KMS-11 (cell line): Measurements from ENCODE around the gene C2CD4C.

ENCODE experiments used
- H2AFZ ChIP-seq: fragments of 200-600 bp; sonication (generic); 2 replicates; pipeline ENCODE4 v1.6.1; 2016; ENCODE audit warnings: antibody characterized with exemption, mixed run types, low read depth
- H3K27ac ChIP-seq: fragments of 200-600 bp; sonication (generic); 2 replicates; pipeline ENCODE4 v1.6.1; 2016; ENCODE audit warnings: mild to moderate bottlenecking, mixed run types
- H3K27me3 ChIP-seq: fragments of 200-600 bp; sonication (generic); 2 replicates; pipeline ENCODE4 v1.6.1; 2017; ENCODE audit warnings: mild to moderate bottlenecking, low read depth, mixed run types, moderate library complexity; ENCODE audit not compliant: insufficient read depth
- H3K36me3 ChIP-seq: fragments of 200-600 bp; sonication (generic); 2 replicates; pipeline ENCODE4 v1.6.1; 2017; ENCODE audit warnings: mild to moderate bottlenecking, mixed run types; ENCODE audit not compliant: insufficient read depth
- H3K4me1 ChIP-seq: fragments of 200-600 bp; sonication (generic); 2 replicates; pipeline ENCODE4 v1.6.1; 2016; ENCODE audit warnings: mild to moderate bottlenecking, low read depth, mixed run types; ENCODE audit not compliant: poor library complexity, severe bottlenecking
- H3K4me2 ChIP-seq: fragments of 200-600 bp; sonication (generic); 2 replicates; pipeline ENCODE4 v1.7.0; 2016; ENCODE audit warnings: mild to moderate bottlenecking, mixed run types
- H3K4me3 ChIP-seq: fragments of 200-600 bp; sonication (generic); IDR thresholded peaks from 2 replicates; pipeline ENCODE4 v1.6.1; 2017; ENCODE audit warnings: low read depth, low read length, mixed read lengths; ENCODE audit not compliant: insufficient read depth
- H3K79me2 ChIP-seq: fragments of 200-600 bp; sonication (generic); 2 replicates; pipeline ENCODE4 v1.6.1; 2016; ENCODE audit warnings: low read depth, mixed run types; ENCODE audit not compliant: insufficient read depth
- H3K9ac ChIP-seq: fragments of 200-600 bp; sonication (generic); 2 replicates; pipeline ENCODE4 v1.6.1; 2016; ENCODE audit warnings: mild to moderate bottlenecking, mixed run types
- H4K20me1 ChIP-seq: fragments of 200-600 bp; sonication (generic); 2 replicates; pipeline ENCODE4 v1.6.1; 2016; ENCODE audit warnings: mild to moderate bottlenecking, mixed run types; ENCODE audit not compliant: insufficient read depth
- CTCF ChIP-seq: fragments of 200-600 bp; sonication (generic); conservative IDR thresholded peaks from 2 replicates; pipeline ENCODE4 v1.6.1; 2017; ENCODE audit warnings: low read depth, mild to moderate bottlenecking, antibody characterized with exemption, low read length, moderate library complexity, mixed read lengths

C2CD4C gene

GRCh38 chr19:418761-419671, 10.1 kb upstream of the C2CD4C start:
- no peak overlapping the region for H3K27ac ChIP-seq
- no peaks in the 10 kb centered on the region for H3K4me1 ChIP-seq
- H3K27me3 ChIP-seq, result peaks cover 75% of the 10 kb centered on the region
- no peak overlapping the region for H3K4me3 ChIP-seq
- no peaks in the 10 kb centered on the region for H3K36me3 ChIP-seq
- H3K4me2 ChIP-seq, result no peak overlapping the region
- no peak overlapping the region for H2AFZ ChIP-seq
- no peak for TF ChIP-seq CTCF
- no peak overlapping the region for H3K9ac ChIP-seq
- no peaks in the 10 kb centered on the region for H4K20me1 ChIP-seq
- no peaks in the 10 kb centered on the region for H3K79me2 ChIP-seq

- Histone ChIP-seq H3K4me3 (no peak overlapping the region), H3K79me2 (no peaks in the 10 kb centered on the region), H3K27me3 (peaks cover 74% of the 10 kb centered on the region), H2AFZ (no peak overlapping the region), H3K4me2 (no peak overlapping the region), H3K36me3 (no peaks in the 10 kb centered on the region), H3K27ac (no peak overlapping the region), H3K4me1 (no peaks in the 10 kb centered on the region), H4K20me1 (no peaks in the 10 kb centered on the region), H3K9ac (no peak overlapping the region)
- no peak for TF ChIP-seq CTCF
Observed at GRCh38 chr19:416416-416815, 7.5 kb upstream of the C2CD4C start.

- H3K4me3 ChIP-seq, result no peak overlapping the region
- H3K27ac ChIP-seq, result no peak overlapping the region
- H3K79me2 ChIP-seq, result no peaks in the 10 kb centered on the region
- H3K9ac ChIP-seq, result no peak overlapping the region
- no peak overlapping the region for H2AFZ ChIP-seq
- H3K4me2 ChIP-seq, result no peak overlapping the region
- H3K27me3 ChIP-seq, result peaks cover 70% of the 10 kb centered on the region
- no peaks in the 10 kb centered on the region for H3K36me3 ChIP-seq
- no peaks in the 10 kb centered on the region for H3K4me1 ChIP-seq
- H4K20me1 ChIP-seq, result no peaks in the 10 kb centered on the region
- TF ChIP-seq CTCF, result no peak
Observed at GRCh38 chr19:415292-415691, 6.3 kb upstream of the C2CD4C start.

DNA sequence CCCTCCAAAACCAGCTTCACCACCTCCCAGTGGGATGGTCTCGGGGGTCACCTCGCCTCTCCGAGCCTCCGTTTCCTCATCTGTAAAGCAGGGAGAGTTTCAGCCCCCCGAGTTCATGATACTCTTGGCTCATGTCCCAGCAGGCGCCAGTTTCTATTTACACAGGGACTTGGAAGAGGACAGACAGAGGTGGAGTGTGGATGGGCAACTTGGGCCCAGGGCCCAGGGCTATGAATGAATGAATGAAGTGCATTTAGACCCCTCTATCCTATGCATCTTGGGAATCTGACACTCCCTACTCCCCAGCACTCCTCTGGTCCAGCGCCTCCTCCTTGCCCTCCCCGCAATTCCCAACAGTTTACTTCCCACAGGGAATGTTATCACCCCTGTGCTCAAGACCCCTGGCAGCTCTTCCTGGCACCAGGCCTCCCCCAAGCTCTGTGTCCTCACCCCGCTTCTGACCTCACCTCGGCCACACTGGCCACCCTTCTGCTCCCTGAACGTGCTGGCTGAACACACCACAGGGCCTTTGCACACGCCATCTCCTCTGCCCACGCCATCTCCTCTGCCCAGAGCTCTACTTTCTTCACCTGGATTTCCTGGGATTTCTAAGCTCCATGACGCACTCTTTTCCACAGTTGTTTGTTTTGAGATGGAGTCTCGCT, 4.9 kb upstream of the C2CD4C start:
- Histone ChIP-seq H3K79me2 (no peaks in the 10 kb centered on the region), H4K20me1 (no peaks in the 10 kb centered on the region), H3K27me3 (peaks cover 70% of the 10 kb centered on the region), H2AFZ (no peak overlapping the region), H3K4me3 (no peak overlapping the region), H3K9ac (no peak overlapping the region), H3K4me2 (no peak overlapping the region), H3K27ac (no peak overlapping the region), H3K4me1 (no peaks in the 10 kb centered on the region), H3K36me3 (no peaks in the 10 kb centered on the region)
- no peak for TF ChIP-seq CTCF
